Dedifferentiated amniotic fluid mesenchymal stem cell (primary cell): ENCODE data around the gene ANKRD53.
"Not testable (repeated sequence)": the region's sequence is repeated elsewhere in the genome, so short reads cannot be mapped to it uniquely, and the experiment has no call there.

Source experiments
- DNase-seq: peaks from one replicate; pipeline ENCODE4 v3.0.0-alpha.2; 2016; ENCODE audit errors: extremely low spot score

The ANKRD53 gene

DNA sequence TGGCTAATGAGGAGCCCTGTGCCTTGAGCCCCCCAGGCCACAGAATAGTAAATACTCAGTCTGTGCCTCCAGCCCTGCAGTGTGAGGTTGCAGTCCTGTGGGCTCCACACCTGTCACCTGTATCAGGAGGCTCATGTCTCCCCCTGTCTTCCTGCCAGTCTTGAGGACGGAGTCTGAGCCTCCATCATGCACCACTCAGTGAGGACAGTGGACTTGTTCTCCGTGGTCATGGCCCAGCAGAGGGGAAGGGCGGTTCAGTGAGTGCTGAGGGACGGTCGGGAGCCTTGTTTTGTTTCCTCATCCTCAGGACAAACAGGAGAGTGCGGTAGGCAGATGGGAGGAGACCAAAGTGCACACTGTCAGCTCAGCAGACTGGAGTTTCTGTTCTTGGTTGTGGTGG lies 33.4 kb downstream of the ANKRD53 start:
- not testable (repeated sequence) for DNase-seq

DNA sequence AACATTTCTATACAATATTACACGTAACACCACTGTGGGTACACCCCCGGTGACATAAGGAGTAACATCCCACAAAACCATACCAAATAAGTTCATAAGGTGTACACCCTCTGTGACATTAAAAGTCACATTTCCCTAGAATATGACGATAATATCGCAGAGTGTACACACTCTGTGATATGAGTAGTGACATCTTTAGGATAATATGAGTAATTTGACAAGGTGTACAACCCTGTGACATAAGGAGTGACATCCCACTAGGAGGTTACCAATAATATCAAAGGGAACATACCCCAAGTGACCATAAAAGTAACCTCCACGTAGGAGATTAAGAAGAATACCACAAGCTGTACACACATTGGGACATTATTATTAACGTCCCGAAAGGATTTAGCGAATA lies 40.2 kb downstream of the ANKRD53 start:
- DNase-seq, result no peak

DNA sequence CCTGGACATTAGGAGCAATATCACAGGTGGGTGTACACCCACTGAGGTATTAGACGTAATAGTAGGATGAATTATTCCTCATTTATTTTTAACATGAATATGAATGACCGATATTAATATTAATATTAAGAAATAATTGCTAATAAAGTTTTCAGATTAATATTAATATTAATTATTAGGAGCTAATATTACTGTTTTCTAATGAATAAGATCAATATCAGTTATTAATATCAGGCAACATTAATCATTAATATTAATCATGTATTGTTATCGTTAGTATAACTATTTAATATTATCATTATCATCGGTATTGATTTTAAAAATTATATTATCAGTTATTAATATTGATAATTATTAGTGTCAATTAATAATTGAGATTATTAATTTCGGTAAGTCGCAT lies 41.6 kb downstream of the ANKRD53 start:
- not testable (repeated sequence) for DNase-seq

DNA sequence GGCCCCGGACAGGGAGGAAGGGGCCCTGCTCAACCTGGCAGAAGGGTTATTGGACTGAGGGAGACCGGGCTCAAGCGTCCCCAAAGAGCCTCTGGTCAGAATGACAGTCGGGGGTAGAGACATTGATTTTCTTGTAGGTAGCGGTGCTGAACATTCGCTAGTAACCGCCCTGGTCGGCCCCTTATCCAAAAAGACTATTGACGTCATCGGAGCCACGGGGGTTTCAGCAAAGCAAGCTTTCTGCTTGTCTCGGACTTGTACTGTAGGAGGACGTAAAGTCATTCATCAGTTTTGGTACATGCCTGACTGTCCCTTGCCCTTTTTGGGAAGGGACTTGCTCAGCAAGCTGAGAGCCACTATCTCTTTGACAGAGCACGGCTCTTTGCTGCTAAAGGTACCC lies 43.0 kb downstream of the ANKRD53 start:
- not testable (repeated sequence) for DNase-seq

DNA sequence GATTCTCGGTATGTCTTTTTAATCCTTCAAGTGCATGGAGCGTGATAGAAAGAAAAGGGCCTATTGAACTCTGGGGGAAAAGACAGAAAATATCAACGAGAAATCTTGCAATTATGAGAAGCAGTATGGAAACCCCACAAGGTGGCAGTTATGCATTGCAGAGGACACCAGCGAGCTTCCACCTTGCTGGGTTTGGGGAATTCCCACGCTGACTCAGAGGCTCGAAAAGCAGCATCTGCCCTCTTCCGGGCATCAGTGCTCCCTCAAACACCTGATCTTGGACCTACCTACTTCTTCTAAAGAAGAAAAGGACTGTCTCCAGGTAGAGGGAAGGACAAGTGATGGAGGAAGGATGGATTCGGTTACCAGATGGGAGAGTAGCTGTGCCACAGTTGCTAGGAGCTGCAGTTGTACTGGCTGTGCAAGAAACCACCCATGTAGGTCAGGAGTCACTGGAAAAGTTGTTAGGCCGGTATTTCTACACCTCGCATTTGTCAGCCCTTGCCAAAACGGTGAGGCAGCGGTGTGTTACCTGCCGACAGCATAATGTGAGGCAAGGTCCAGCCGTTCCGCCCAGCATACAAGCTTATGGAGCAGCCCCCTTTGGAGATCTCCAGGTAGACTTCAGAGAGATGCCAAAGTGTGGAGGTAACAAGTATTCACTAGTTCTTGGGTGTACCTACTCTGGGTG lies 45.3 kb downstream of the ANKRD53 start:
- not testable (repeated sequence) for DNase-seq
